IPS-NIHi7 (cell line): ENCODE data around the gene SELENOO.
"Not testable (repeated sequence)": the region's sequence is repeated elsewhere in the genome, so short reads cannot be mapped to it uniquely, and the experiment has no call there.

Experiments used
- DNase-seq: peaks from one replicate; pipeline ENCODE4 v3.0.0; 2012; ENCODE audit warnings: mixed read lengths; ENCODE audit errors: extremely low spot score

SELENOO gene

GRCh38 chr22:50201191-50202129 is 649 bp downstream of the SELENOO start:
- DNase-seq: no peak

DNA sequence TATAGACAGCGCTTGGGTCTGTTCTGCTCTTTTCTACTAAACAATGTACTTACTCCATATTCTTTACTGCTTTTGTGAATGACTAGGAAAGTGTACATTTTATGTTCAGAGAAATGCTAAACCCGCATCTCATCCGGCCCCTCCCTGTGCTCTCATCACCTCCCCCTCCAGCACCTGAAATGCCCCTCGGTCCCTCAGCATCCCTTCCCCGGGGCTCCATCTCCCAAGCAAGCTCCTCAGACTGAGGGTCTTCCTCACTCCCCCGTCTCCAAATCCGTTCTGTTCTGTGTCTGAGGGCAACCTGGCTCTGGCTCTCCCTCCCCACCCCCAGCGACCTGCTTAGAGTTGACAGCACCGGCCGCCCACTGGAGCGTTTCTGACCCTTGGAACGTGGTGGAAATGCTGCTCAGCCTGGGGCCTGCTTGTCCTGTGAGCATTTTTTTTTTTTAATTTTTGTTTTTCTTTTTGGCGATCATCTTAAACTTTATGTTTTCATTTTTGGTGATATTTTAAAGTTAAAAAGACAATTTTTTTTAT is 1.4 kb downstream of the SELENOO start:
- no peak for DNase-seq

DNA sequence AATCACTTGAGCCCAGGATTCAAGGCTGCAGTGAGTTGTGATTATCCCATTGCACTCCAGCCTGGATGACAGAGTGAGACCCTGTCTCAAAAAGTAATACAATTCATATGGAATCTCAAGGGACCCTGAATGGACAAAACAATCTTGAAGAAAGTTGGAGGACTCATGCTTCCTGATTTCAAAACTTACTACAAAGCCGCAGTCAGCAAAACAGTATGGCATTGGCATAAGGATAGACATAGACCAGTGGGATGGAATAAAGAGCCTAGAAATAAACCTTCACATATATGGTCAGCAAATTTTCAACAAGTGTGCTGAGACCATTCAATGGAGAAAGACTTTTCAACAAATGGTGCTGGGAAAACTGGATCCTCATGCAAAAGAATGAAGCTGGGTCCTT is 2.5 kb downstream of the SELENOO start:
- DNase-seq: no peak

GRCh38 chr22:50204571-50204970 is 3.8 kb downstream of the SELENOO start:
- no peak for DNase-seq

- not testable (repeated sequence) for DNase-seq
These were observed 4.2 kb downstream of the SELENOO start for GRCh38 chr22:50204998-50205397.

GRCh38 chr22:50205781-50206569 is 5.2 kb downstream of the SELENOO start:
- DNase-seq: no peak

DNA sequence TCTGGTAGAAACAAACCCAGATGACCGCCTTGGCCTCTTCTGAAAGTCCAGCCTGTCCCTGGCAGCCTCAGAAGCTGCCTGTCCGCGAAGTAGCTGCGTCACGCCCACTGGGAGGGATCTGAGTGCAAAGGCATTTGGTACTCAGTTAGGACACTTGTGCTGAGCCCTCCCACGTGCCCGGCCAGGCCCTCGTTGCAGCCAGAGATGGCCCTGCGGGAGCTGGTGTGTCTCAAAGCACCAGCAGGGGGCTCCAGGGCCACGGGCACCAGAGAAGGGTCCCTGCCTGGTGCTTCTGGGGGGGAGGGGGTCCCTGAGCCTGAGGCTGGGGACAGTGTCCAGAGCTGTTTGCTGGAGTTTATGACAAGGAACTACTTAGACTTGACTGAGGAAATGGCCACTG is 5.8 kb downstream of the SELENOO start:
- DNase-seq: peak; percentile 83

DNA sequence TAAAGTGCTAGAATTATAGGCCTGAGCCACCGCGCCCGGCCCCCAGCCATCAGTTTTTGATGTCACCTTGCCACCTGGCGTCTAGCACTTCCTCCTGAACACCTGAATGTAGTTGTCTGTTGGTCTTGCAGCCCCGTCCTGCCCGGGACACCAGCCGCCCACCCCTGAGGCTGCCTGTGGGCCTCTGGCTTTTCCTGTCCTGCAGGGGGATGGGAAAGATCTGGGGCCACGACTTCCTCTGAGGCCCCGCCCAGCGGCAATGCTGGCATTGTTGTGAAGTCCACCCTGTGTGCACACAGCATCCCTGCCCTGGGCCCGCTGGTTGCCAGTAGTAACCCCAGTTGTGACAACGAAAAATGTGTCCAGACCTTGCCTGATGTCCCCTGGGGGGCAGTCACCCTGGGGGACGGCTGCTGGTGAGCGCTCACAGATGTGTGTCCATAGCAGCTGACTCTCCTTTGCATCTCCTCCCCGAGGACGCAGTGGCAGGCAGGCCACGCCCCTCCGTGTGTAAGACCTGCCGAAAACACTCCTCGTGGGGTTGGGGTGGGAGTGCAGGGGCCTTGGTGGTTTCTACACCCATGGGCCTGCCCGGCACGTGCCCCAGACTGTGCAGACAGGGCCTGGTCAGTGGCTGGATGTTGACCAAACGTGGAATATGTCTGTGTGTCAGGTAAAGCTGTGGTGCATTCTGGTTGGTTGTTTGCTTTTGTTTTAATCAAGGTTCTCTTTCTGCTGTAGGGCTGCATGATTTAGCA is 6.8 kb downstream of the SELENOO start:
- no peak for DNase-seq

- no peak for DNase-seq
These were observed 7.7 kb downstream of the SELENOO start for GRCh38 chr22:50208430-50208938.

- DNase-seq: no peak
These were observed 8.4 kb downstream of the SELENOO start for GRCh38 chr22:50208939-50209892.

GRCh38 chr22:50209893-50210292 is 9.1 kb downstream of the SELENOO start:
- peak; percentile 75 for DNase-seq

DNA sequence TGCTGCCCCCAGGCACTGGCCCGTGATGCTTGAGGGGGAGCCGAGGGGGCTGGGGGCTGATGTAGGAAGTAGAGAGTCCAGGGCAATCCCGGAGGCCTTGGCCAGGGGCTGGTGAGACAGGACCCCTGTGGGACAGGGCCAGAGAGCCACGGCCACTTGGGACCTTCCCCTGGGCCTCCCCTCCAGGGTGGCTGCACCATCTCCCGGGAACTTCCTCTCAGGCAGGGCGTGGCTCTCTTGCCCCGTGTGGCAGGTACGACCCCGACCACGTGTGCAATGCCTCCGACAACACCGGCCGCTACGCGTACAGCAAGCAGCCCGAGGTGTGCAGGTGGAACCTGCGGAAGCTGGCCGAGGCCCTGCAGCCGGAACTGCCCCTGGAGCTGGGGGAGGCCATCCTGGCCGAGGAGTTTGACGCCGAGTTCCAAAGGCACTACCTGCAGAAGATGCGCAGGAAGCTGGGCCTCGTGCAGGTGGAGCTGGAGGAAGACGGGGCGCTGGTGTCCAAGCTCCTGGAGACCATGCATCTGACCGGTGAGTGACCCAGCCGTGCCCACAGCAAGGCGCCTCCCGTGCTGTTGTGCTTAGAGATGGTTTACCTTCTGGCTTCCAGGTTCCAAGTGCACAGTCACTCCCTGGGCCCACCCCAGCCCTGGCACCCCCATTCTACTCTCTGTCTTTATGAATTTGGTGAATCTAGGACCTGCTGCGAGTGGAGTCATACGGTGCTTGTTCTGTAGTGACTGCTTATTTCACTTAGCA is 9.7 kb downstream of the SELENOO start:
- no peak for DNase-seq

GRCh38 chr22:50211147-50211546 is 10.3 kb downstream of the SELENOO start:
- no peak for DNase-seq

DNA sequence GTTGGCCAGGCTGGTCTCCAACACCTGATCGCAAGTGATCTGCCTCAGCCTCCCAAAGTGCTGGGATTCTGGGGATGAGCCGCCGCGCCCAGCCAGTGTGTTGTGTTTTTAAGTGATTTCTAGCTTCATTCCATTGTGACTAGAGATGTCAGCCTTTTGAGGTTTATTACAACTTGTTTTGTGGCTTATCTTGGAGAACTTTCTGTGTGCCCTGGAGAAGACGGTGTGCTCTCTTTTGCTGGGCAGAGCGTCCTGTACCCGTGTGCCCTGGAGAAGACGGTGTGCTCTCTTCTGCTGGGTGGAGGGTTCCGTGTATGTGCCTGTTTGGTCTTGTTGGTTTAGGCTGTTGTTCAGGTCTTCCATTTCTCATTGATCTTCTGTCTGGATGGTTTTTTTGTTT is 12.5 kb downstream of the SELENOO start:
- no peak for DNase-seq

GRCh38 chr22:50215297-50216054 is 14.7 kb downstream of the SELENOO start:
- no peak for DNase-seq

DNA sequence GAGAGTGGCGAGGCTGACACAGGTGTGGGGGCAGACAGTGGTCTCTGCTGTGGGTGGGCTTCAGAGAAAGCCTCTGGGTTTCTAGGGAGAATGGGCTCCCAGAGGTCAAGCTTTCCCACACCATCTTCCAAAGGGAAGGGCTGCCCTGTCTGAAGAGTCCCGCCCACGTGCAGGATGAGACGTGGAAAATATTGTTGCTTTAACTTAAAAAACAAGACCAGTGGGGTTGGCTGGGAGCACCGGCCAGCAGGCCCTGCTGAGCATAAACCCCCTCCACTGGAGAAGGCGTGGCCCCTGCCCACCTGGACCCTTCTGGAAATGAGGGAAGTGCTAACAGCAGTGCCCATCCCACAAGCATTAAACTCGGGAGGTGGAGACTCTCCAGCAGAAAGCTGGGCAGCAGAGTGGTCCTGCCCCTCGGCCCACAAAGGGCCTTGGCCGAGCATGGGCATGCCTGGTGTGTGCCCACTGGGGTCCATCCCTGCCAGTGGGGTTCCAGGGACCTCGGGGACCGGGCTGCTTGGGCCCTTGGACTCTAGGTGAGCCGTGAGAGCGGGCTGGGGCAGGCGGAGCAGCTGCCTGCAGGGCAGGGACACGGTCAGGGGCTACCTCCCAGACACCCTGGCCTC is 15.4 kb downstream of the SELENOO start:
- DNase-seq: no peak

- DNase-seq: no peak
These were observed 16.1 kb downstream of the SELENOO start for GRCh38 chr22:50216684-50217520.
